CD4-positive, alpha-beta T cell treated with Interleukin-6 for 4 hours (primary cell): ENCODE results near the gene ERCC4.
A peak's percentile ranks its signal among the peaks of the same experiment; 100 is the strongest.

Experiments used
- DNase-seq: peaks from one replicate; pipeline ENCODE4 v3.0.0-alpha.2; 2020; ENCODE audit warnings: mixed read lengths

The ERCC4 gene

DNA sequence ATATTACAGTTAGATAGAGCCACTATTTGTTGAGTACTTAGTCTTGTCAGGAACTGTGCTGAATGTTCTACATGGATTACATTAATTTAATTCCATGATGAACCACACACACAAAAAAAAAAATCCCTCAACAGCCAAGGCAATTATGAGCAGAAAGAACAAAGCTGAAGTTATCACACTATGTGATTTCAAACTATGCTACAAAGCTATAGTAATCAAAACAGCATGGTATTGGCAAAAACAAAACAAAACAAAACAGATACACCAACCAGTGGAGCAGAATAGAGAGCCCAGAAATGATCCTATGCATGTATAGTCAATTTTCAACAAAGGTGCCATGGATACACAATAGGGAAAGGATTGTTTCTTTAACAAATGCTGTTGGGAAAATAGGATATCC, 8.1 kb upstream of the ERCC4 start:
- DNase-seq = no peak

DNA sequence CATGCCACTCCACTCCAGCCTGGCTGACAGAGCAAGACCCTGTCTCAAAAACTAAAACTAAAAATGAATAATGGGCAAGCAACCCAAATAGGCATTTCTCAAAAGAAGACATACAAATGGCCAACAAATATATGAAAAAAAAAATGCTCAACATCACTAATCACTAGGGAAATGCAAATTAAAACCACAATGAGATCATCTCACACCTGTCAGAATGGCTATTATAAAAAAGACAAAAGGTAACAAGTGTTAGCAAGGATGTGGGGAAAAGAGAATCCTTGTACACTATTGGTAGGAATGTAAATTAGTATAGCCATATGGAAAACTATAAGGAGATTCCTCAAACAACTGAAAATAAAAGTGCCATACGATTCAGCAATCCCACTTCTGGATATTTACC, 7.1 kb upstream of the ERCC4 start:
- no peak for DNase-seq

DNA sequence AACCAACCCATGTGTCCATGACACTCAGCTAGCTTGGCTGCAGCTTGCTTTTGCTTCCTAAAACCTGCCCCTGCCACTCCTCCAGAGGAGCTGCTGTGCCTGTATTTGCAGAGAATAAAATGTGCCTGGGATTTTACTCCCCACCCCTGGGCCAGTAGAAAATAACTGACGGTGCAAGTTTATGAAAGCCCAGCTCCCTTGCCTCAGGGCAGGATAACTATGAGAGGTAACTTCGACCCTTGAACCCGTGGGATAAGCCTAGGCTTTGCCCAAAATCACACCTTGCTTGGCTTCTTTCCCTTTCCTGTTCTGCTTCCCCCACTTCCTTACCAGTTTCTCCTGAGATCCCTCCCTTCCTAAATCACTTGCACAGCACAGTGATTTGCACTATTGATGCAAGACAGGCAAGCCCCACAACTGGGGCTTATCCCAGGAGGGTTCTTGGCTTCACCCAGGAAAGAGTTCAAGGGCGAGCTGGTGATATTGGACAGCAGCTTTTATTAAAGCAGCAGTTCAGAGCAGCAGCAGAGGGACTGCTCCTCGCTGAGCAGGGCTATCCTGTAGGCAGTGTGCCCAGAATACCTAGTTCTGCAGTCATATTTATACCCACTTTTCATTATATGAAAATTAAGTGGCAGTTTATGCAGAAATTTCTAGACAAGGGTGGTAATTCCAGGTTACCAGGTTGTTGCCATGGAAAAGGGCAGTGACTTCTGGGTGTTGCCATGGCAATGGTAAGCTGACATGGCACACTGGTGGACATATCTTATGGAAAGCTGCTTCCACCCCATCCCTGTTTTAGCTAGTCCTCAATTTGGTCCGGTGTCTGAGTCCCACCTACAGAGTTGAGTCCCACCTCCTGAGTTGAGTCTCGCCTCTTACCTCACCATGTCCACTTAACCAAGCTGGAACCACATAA, 6.3 kb upstream of the ERCC4 start:
- no peak for DNase-seq

DNA sequence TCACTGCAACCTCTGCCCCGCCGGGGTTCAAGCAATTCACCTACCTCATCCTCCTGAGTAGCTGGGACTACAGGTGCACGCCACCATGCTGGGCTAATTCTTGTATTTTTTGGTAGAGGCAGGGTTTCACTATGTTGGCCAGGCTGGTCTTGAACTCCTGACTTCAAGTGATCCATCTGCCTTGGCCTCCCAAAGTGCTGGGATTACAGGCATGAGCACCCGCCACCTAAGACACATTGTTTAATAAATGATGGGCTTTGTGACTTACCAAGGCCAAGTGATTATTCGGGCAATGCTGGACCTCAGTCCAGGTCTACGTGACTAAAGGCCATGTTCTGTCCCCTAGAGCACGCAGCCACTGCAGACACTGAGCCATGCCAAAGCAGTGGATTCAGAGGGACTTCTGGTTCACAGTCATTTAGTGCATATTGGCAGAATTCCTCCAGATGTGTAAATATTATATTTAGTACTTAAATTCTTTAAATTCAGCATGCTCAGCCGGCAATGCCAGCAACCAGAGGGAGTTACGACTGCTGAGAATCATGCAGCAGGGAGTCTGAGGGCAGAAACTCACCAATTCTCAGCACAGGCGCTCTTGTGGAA, 4.8 kb upstream of the ERCC4 start:
- no peak for DNase-seq

DNA sequence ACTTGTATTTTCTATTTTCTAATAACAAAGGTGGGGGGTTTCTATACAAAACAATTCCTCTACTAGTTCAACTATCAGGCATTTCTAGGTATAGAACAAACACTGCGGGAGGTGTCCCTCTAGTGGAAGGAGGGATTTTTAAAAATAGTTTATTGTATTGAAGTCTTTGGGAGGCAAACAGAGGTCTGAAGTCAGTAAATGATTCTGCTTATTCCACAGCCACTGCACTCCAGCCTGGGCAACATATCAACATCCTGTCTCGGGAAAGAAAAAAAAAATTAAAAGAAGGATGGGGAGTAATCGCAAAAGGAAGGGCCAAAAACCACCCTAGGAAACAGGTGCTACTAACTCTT, 648 bp upstream of the ERCC4 start:
- DNase-seq = peak; percentile 18

DNA sequence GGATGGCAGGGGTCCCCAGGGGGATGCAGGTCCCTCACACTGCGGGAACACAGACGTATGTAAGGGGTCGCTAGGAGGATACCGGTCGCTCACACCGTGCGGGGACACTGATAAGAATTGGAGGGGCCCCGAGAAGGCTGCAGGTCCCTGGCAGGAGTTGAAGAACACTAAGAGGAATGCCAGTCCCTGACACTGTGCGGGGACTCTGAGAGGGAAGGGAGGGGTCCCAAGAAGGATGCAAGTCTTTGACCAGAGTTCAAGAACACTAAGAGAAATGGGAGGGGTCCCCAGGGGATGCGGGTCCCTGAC, 510 bp downstream of the ERCC4 start:
- no peak for DNase-seq

DNA sequence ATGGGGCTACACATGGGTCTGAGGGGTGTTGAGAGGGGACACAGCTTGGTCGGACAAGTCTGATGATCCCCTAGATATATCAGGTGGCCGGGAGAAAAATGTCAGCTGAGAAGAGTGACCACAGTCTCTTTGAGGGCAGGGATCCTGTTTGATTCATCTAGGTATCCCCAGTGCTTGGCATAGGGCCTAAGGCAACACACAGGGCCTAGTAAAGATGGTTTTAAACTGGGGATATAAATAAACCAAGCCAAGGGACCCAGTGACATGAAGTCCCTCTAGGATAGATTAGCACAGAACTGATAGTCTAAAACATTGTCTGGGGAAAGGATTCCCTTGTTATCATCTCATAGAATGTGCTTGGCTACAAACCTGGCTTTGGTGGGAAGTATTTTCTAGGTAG, 1.4 kb downstream of the ERCC4 start:
- DNase-seq = no peak

DNA sequence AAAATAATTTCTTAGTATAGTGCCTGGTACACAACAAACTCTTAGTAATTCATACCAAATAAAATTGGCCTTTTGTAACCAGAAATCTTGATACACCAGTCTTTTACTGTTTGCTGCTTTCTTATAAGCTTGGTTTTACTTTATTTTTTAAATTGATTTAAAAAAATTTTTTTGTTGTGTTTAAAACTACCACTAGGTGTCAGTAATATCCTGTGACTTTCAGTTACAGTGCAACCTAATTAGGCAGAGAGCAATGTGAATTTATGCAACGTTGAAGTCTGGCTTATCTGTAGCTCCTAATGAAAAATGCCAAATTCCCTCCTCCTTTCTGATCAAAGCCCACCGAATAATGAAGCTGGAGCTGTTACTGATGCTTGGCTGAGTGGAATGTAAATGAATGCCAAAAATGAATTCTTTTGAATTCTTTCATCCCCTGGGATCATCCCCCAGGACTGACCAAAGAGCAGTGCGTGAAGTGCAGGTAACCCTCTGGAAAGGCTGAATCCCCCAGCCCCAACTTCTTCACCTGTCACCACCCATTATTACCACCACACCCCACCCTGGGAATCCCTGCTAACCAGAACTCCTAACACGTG, 3.8 kb downstream of the ERCC4 start:
- no peak for DNase-seq

DNA sequence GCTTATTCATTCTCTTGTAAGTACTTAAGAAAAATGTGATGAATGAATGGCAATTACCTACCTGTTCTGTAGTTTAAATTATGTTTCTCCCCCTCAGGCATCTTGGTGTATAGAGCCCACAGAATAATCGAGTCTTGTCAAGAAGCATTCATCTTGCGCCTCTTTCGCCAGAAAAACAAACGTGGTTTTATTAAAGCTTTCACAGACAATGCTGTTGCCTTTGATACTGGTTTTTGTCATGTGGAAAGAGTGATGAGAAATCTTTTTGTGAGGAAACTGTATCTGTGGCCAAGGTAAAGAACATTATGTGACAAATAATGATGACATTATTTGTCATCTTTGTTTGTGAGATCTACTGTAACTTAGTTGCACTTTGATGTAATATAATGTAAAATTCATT, 6.5 kb downstream of the ERCC4 start:
- DNase-seq = no peak

DNA sequence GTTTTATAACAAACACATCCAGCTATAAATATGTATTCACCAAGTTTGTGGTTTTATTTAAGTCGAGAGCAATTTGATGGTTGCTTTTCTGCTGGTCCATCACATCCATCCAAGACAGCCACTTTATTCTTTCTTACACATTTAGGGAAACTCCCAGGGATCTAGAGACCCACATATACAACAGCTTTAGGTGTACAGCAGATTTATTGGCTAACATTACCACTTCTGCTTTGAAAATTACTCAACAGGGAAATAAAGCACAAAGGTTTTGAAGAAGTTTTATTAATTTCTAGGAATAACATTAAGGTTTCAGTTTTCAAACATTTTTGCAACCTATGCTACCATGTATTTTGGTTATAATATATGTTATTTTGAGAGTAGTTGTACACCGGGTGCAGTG, 6.9 kb downstream of the ERCC4 start:
- no peak for DNase-seq

DNA sequence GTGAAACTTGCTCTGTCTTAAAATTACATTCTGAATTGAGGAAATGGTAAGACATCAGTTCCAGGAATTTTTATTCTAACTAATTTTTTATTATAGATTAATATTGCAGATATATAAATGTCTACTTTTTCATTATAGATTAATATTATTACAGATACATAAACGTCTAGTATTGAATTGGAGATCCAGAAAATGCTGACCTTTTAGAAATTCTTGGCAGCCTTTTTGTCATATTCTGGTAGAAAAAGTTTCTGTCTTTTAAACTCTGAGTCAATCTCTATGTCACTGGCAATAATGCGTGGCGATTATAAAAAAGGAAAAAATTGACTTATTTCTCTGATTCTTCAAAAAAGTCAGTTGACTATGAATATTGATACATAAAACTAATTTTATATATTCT, 8.7 kb downstream of the ERCC4 start:
- DNase-seq = no peak

DNA sequence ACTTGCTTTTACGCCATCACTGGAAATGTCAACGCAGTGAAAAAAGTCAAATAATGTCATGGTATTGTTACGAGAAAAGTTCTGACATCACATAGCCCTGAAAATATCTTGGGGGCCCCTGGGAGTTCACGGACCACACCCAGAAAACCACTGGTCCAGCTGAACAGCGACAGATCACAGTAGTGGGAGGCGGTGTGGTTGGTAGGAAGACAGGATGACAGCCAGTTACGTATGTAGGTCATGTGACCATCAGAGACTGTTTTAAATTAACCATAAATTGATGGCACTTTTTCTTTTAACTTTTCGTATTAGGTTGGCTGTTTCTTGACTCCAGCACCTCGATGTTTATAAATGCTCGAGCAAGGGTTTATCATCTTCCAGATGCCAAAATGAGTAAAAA, 11.9 kb downstream of the ERCC4 start:
- DNase-seq = no peak

DNA sequence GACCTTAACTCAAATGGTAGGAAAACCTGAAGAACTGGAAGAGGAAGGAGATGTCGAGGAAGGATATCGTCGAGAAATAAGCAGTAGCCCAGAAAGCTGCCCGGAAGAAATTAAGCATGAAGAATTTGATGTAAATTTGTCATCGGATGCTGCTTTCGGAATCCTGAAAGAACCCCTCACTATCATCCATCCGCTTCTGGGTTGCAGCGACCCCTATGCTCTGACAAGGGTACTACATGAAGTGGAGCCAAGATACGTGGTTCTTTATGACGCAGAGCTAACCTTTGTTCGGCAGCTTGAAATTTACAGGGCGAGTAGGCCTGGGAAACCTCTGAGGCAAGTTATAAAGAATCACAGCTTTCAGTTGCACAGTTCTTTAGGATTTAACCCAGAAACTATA, 15.5 kb downstream of the ERCC4 start:
- peak; percentile 21 for DNase-seq

DNA sequence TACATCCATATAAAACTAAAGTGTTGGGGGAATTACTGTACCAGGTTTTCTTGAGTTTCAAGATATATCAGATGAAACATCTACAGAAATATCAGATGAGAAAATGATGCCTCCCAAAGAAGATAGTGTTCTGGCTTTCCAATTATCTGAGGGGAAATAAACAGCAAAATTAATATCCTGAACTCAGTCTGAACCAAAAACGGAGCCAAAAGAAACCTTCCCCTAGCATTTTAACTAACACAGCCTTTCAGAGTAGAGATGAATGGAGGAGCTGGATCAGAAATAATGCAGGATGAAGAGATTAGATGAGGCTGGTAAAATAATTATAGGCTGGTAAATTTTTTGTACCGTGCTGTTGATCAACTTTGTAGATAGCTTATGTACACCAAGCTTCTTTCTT, 16.2 kb downstream of the ERCC4 start:
- no peak for DNase-seq

DNA sequence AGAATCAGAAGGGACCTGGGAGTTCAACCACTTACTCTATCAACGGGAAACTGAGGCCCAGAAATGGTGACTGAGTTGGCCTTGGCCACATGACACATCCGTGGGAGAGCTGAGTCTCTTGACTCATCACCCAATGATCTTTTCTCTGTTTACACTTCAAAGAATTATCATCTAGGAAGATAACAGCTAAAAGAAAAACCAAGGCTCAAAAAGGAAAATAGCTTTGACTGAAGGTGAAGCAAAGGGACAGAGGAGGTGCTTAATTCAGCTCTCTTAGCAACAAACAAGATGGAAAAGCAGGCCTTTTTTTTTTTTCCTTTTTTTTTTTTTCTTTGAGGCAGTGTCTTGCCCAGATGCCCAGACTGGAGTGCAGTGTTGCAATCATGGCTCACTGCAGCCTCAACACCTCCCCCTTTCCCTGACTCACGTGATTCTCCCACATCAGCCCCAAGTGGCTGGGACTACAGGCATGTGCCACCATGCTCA, 16.7 kb downstream of the ERCC4 start:
- DNase-seq = no peak

DNA sequence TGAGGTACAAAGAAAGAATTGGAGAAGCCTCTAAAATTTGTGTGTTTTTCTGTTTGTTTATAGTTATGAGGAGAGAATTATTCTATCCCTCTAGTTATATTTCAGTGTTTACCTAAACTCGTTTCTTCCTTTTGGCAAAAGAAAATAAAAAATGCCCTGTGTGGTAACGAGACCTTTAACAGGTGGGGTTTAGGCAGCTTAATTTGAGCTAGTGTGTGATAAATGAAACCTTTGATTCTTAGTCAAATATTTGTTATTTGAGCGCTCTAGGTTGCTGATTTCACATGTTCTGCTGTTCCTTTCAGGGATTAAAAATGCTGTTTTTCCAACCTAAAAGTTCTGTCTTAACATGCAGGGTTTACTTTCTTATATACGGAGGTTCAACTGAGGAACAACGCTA, 17.5 kb downstream of the ERCC4 start:
- no peak for DNase-seq

DNA sequence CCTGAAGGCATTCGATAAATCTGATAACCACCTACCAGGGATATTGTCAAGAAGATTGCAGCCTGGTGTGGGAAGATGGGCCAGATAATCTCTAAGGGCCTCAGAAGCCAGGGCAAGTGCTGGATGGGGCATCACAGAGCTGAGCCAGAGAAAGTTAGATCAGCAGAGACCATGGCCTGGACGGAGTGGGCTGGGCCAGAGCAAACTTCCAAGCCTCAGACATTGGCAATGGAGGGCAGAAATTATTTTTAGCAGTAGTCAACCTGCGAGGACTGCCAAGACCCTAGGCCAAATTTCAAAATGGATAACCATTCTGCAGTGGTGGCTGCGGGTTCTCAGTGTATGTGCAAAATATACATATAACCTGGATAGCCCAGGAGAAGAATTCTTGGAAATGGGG, 18.5 kb downstream of the ERCC4 start:
- DNase-seq = no peak

DNA sequence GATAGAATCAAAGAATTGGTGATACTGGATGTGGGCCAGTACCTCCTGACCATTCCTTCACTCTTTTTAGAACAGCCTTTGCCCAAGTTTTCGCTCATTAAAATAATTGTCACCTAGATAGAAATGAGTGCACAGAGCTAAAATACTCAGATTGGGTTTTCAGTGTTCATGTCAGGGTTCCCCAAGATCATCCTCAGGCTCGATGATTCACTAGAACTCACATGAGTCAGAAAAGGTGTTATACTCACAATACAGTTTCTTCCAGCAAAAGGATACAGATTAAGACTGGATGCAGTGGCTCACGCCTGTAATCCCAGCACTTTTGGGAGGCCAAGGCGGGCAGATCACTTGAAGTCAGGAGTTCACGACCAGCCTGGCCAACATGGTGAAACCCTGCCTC, 19.9 kb downstream of the ERCC4 start:
- DNase-seq = no peak

DNA sequence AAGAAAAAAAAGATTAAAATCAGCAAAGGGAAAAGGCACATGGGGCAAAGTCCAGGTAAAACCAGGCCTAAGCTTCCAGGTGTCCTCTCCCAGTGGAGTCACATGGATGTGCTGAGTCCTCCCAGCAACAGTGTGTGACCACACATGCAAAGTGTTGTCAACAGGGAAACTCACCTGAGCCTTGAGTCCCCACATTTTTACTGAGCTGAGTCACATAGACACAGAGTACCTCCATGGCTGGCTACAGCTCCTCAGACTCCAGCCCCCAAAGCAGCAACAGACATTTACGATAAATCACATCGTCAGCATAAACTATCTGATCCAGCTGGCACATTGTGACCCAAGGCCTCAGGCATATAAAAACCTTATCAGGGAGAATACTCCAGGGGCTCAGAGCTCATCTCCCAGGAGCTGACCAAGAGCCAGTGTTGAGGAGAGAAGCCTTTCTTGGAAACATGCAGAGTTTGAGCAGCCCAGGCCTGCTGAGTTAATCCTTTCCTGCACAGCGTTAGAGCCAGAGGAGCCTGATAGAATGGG, 20.5 kb downstream of the ERCC4 start:
- DNase-seq = no peak

DNA sequence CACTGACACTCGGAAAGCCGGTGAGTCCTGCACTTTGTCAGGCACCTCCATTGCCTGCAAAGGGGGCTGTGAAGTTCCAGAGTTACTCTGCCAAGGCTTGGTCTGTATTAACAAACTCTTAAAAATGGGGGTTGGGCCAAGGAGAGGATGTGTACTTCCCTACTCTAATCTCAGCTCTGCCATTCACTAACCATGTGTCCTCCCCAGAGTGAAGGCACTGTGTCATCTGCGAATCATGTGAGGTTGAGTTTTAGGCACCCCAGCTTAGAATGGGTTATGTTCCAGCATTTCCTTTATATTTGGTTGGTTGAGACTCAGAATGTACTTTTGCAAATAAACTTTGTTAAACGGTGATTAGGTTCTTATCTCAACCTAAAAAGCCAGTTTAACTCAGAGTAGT, 24.9 kb downstream of the ERCC4 start:
- no peak for DNase-seq

DNA sequence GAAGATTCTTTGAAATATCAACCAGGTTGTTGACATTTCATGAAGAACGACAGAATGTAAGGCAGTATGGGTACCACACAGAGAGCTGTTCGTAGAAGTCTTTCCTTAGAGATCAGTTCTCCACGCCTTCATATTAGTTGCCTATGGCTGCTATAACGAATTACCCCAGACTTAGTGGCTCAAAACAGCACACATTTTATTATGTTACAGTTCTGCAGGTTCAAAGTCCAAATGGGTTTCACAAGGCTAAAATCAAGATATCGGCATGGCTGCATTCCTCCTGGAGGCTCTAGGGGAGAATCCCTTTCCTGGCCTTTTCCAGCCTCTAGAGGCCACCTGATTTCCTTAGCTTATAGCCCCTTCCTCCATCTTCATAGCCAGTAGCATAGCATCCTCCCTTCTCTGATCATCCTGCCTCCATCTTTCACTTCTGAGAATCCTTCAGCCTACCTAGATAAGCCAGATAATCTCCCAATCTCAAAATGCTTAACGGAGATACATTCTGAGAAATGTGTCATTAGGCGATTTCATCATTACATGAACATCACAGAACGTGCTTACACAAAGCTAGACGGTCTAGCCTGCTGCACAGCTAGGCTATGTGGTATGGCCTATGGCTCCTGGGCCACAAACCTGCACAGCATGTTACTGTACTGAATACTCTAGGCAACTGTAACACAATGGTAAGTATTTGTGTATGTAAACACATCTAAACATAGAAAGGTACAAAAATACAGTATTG, 26.0 kb downstream of the ERCC4 start:
- no peak for DNase-seq

DNA sequence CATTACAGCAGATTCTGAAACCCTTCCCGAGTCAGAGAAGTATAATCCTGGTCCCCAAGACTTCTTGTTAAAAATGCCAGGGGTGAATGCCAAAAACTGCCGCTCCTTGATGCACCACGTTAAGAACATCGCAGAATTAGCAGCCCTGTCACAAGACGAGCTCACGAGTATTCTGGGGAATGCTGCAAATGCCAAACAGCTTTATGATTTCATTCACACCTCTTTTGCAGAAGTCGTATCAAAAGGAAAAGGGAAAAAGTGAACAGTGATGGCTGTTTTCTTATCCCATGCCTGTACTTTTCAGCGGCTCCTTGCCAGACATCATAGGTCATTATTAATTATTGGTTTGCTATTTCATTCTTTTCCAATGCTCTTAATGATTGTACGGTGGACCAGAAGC, 28.1 kb downstream of the ERCC4 start:
- no peak for DNase-seq

DNA sequence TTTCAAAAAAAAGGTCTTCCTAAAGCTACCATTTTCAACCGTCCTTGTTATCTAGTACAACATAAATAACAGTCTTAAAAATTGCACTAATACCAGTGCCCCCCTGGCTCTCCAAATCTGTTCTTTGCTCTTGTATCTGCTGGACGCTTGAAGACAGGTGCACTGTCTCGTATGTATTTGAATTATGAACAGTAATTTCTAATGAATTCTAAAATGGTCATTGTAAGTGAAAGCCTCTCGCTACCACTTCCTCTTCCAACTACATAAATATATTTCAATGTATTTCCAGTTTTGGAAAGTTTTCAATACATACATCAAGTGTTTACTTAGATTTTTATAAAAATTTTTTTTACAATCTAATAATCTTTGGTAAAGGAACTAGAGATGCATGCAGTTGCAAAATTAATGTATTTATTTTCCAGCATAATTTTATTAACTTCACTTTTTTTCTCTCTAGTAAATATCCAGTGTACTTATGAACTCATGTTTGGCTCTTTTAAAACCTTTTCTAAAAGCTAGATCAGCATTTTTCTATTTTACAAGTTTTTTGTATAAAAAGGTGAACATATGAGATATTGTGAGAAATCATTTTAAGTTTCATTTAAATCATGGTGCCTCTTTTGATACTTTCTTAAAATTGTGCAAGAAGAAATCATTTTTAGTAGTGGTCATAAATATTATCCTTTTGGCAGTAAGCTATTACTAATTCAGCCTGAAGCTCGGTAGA, 31.0 kb downstream of the ERCC4 start:
- no peak for DNase-seq
